Thyroid gland (tissue), 4 donors: ENCODE results near the gene MACF1. TPM values are rescaled to one million over a fixed set of nuclear protein-coding genes. Genes with fewer than 3 reads are reported as not detected.
"Not testable (repeated sequence)": the region's sequence is repeated elsewhere in the genome, so short reads cannot be mapped to it uniquely, and the experiment has no call there.

Experiments used
- DNase-seq, 2 donors: peaks; one replicate each; pipeline ENCODE4 v3.0.0-alpha.2; 2019
- H3K27ac ChIP-seq, 3 donors: fragments of 200-600 bp; sonication (generic); 1 replicate in 2 of 3; 2 replicates in 1 of 3; pipeline ENCODE4 v1.5.1; 2016 to 2019; ENCODE audit warnings: mild to moderate bottlenecking in 1 of 3, moderate library complexity in 1 of 3
- H3K27me3 ChIP-seq: fragments of 200-600 bp; sonication (generic); one replicate; pipeline ENCODE4 v1.5.1; 2019
- H3K36me3 ChIP-seq, 2 donors: fragments of 200-600 bp; sonication (generic); one replicate each; pipeline ENCODE4 v1.5.1; 2016 to 2019
- H3K4me1 ChIP-seq, 2 donors: fragments of 200-600 bp; sonication (generic); one replicate each; pipeline ENCODE4 v1.5.1; 2017 to 2019
- H3K4me3 ChIP-seq, 3 donors: fragments of 200-600 bp; sonication (generic); replicated peaks in 1 of 3; 1 replicate in 2 of 3; 2 replicates in 1 of 3; pipeline ENCODE4 v1.5.1; 2016; ENCODE audit warnings: mild to moderate bottlenecking in 1 of 3
- H3K9me3 ChIP-seq: fragments of 200-600 bp; sonication (generic); one replicate; pipeline ENCODE4 v1.5.1; 2017
- POLR2A ChIP-seq, 2 donors: fragments of 450-650 bp; IDR thresholded peaks; one replicate each; pipeline ENCODE4 v1.6.1; 2017; ENCODE audit warnings: antibody characterized with exemption in 2 of 2, mild to moderate bottlenecking in 2 of 2, moderate library complexity in 1 of 2
- WGBS, 2 donors: methylation state at CpG; one replicate each; pipeline ENCODE4 v1.1.5; 2017; 5-methylcytosine and 5-hydroxymethylcytosine counted together
- intact Hi-C: fragments of 100-400 bp; cut with DNase I; formaldehyde crosslinking; loops from one replicate; pipeline ENCODE4 v1.15.1; 2023
- total RNA-seq, 4 donors: library from RNA; depleted of rRNA; stranded (reverse); fragments of >200 nt; gene quantifications; one replicate each; pipeline ENCODE4 v1.2.3, GENCODE V29; 2016
- TF ChIP-seq, protein P1 (sequence below), 6 experiments: fragments of 200-600 bp in 3 of 6; fragments of 450-650 bp in 3 of 6; sonication (generic) in 3 of 6; IDR thresholded peaks; one replicate each; pipeline ENCODE4 v1.5.1; 2016 to 2019; ENCODE audit warnings: antibody characterized with exemption in 6 of 6, mild to moderate bottlenecking in 2 of 6, inconsistent platforms in 1 of 6, moderate library complexity in 1 of 6

MACF1 gene
- total RNA-seq, 4 donors from 2014 or later: 308 to 834 (median 427) TPM

DNA sequence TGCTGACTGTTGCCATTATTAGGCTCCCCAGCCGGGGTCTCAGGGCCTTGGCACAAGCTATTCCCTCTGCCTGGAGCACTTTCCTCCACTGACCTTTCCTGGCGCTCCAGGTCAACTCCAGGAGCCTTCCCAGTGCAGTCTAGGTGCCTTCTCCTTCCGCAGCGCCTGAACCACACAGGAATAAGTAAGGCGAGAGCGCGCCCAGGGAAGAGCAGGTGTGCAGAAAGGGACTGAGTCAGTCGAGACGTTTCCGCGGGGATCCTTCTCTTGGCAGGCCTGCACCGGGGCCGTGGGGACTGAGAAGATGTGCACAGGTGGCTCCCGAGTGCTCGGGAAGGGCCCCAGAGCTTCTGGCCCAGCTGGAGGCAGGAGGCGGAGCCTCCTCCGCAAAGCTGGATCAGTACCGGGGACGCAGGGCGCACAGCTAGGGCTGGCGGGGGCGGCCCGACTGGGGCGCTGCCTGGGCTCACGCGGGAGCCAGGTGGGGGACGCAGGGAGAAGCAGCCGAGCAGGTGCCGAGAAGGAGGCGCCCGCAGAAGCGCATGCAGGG, 286.2 kb downstream of the MACF1 start:
- peaks cover 0 to 4% of the 10 kb centered on the region in 2 donors for H3K36me3 ChIP-seq
- TF ChIP-seq POLR2A (IDR thresholded peaks at IDR 0.05): no peak
- TF ChIP-seq, protein P1, sequence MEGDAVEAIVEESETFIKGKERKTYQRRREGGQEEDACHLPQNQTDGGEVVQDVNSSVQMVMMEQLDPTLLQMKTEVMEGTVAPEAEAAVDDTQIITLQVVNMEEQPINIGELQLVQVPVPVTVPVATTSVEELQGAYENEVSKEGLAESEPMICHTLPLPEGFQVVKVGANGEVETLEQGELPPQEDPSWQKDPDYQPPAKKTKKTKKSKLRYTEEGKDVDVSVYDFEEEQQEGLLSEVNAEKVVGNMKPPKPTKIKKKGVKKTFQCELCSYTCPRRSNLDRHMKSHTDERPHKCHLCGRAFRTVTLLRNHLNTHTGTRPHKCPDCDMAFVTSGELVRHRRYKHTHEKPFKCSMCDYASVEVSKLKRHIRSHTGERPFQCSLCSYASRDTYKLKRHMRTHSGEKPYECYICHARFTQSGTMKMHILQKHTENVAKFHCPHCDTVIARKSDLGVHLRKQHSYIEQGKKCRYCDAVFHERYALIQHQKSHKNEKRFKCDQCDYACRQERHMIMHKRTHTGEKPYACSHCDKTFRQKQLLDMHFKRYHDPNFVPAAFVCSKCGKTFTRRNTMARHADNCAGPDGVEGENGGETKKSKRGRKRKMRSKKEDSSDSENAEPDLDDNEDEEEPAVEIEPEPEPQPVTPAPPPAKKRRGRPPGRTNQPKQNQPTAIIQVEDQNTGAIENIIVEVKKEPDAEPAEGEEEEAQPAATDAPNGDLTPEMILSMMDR (IDR thresholded peaks at IDR 0.05): no peak
- H3K9me3 ChIP-seq: no peaks in the 10 kb centered on the region
- peak overlapping the region in 2 of 3 donors; percentile 25 to 37 for H3K4me3 ChIP-seq
- WGBS, 2 donors: 22 to 38% methylated on average over 1 to 23 of the region's 32 CpGs
- H3K4me1 ChIP-seq: peaks cover 7 to 33% of the 10 kb centered on the region in 2 donors
- intact Hi-C loops: no loop called here
- H3K27me3 ChIP-seq: no peaks in the 10 kb centered on the region
- H3K27ac ChIP-seq: peak overlapping the region; percentile 2 to 76 (median 51)
- peak; percentile 62 to 65 for DNase-seq

DNA sequence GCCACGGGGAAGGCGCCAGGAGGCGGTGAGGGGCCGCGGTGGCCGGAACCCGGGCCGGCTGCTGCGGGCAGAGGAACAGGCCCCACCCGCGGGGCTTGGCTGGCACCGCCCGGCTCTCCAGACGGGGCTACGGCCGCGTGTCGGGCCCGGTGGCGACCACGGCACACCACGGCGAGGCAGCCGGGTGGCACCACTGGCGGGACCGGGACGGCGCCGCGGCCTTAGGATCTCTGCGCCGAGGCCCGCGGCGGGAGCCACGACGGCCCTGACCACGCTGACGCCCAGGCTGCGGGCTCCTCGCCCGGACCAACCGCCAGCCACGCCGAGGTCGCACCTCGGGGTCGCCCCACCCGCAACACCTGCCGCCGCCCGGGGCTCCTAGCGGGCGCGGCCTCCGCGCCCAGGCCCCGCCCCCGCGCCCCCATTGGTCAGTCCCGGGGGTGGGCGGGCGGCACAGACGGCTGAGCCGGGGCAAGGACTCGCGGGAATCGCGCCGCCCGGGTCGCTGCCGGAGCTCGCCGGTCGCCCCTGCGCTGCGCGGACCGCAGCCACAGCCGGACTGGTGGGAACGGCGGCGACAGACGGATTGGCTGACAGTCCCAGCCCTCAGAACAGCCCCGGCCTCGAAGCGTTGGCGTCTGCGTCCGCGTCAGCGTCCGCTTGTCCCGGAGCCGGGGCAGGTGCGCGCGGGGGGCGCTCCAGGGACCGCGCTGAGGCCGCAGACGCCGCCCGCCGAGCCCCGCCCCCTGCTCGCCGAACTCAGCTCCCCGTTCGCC, 286.8 kb downstream of the MACF1 start, which contains the start of gene BMP8A:
TSS of gene BMP8A (plus strand) at position 491 of the 776 bp plus-strand sequence. CDS start 356 bp downstream, outside the sequence.
- H3K36me3 ChIP-seq: peaks cover 0 to 4% of the 10 kb centered on the region in 2 donors
- H3K4me3 ChIP-seq: peak within 1 kb of the TSS; percentile 6 to 37 (median 25)
- DNase-seq: peak; percentile 86 to 88
- TF ChIP-seq, protein P1 (IDR thresholded peaks at IDR 0.05): no peak
- peak in 1 of 2 donors; percentile 87 for TF ChIP-seq POLR2A (IDR thresholded peaks at IDR 0.05)
- WGBS, 2 donors: no CpG with 5 or more reads among the region's 112 CpGs
- intact Hi-C loops: no loop called here
- H3K27ac ChIP-seq: peak within 1 kb of the TSS; percentile 2 to 76 (median 51)
- H3K9me3 ChIP-seq: no peaks in the 10 kb centered on the region
- H3K4me1 ChIP-seq: peaks cover under 1 to 27% of the 10 kb centered on the region in 2 donors
- no peaks in the 10 kb centered on the region for H3K27me3 ChIP-seq

DNA sequence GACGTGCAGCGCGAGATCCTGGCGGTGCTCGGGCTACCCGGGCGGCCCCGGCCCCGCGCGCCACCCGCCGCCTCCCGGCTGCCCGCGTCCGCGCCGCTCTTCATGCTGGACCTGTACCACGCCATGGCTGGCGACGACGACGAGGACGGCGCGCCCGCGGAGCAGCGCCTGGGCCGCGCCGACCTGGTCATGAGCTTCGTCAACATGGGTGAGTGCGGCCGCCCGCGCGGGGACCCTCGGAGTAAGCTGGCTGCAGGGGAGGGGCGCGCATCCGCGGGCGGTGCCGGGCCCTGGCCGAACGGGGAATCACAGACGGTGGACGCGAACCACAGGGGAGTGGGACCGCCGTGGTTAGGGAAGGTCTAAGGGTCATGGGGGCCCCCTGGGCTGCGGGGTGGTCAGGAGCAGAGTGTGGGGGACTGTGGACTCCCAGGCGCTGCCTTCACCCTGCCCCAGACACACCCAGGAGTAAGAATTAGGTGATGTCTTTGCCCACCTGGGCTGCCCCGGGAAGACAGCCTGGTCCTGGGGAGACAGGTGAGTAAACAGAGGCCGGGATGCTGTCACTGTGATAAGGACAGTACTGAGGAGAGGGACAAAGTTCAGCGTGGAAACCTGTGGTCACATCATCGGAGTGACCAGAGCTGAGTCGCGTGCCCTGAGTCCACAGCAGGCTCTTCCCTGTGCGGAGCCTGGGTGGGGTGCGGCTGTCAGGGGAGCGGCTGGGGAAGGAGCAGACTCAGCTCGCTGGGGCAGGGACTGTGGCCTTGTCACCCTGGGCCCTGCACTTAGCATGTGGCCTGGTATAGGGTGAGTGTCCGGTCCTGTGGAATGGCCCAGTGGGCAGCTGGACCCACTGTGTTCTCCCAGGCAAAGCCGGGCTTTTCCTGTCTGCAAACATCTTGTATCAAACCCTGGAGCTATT, 287.9 kb downstream of the MACF1 start:
- H3K27ac ChIP-seq: peak overlapping the region in 2 of 3 donors; percentile 15 to 50
- H3K27me3 ChIP-seq, intact Hi-C loops, DNase-seq, H3K9me3 ChIP-seq, H3K36me3 ChIP-seq: not testable (repeated sequence)
- peak overlapping the region in 2 of 3 donors; percentile 13 to 37 for H3K4me3 ChIP-seq
- WGBS, 2 donors: 42 to 53% methylated on average over 17 to 24 of the region's 67 CpGs
- peaks cover 0 to 26% of the 10 kb centered on the region in 2 donors for H3K4me1 ChIP-seq

DNA sequence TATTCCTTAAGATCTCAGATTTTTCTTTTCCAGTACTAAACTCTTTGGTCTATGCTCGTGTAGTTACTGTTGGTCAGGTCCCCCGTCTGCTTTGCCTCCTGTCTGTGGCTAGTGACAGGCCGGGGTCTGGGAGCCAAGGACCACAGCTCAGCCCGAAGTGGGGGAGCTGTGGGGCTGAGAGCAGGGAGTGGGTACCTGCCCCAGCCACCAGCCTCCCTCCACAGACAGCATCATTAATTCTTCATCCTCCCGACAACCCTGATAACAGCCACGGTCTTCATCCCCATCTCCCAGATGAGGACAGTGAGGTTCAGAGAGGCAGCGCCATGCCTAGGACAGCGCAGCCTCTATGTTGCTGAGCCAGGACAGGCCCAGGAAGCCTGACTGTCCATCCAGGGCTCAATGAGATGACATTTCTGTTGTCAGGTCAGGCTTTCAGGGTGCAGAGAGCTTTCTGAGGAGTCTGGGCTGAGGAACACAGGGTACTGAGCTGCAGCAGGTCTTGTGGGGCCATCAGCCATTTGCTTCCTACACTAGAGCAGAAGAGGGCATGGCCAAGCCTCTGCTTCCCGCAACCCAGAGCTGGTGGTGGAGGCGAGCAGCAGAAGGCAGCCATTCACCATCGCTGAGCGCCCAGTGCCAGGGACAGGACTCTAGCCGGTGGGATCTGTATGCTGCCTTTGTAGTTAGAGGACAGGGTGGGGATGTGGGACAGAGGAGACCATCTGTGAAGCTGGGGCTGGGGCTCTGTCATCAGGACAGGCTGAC, 288.7 kb downstream of the MACF1 start:
- Histone ChIP-seq H3K4me3 (peak overlapping the region in 1 of 3 donors; percentile 37), H3K27ac (peak overlapping the region in 2 of 3 donors; percentile 15 to 50), H3K4me1 (peaks cover 0 to 26% of the 10 kb centered on the region in 2 donors)
- intact Hi-C loops, H3K27me3 ChIP-seq, H3K9me3 ChIP-seq, DNase-seq, H3K36me3 ChIP-seq: not testable (repeated sequence)
- 86 to 94% methylated on average over 13 of the region's 13 CpGs for WGBS, 2 donors

DNA sequence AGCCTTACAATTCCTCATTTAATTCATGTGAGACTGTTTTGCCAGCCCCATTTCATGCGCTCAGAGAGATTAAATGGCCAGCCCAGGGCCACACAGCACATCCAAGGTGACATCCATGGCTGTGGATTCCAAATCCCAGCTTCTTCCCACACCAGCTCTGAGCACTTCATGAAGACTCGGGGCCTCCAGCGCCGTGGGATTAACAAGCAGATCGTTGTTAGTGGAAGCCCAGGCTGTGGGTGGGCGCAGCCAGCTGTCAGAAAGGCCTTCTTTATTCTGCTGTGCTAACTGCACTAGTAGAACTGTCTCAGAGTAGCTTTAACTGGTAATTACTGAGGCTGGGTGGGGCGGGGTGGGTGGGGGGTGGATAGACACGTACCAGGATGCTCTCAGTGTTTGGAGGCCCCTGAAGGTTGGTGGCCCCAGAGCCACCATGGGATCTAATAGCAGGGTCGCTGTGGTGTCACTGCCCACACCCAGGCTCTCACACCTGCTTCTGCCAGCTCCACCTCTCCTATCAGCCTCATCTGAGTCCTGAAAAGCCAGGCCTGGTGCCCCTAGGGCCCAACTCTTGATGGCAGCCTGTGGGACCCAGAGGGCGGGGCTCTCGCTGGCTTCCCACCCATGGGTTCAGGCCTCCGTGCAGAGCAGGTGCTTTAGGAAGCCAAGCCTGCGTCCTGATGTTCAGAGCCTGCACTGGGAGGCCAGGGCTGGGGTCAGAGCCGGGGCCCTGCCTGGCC, 290.3 kb downstream of the MACF1 start:
- Histone ChIP-seq H3K27ac (no peak overlapping the region), H3K9me3 (no peaks in the 10 kb centered on the region), H3K4me3 (no peak overlapping the region), H3K27me3 (no peaks in the 10 kb centered on the region), H3K36me3 (no peaks in the 10 kb centered on the region), H3K4me1 (peaks cover 0 to 25% of the 10 kb centered on the region in 2 donors)
- intact Hi-C loops: no loop called here
- DNase-seq: no peak
- WGBS, 2 donors: 93 to 98% methylated on average over 8 to 10 of the region's 14 CpGs
- no peak for TF ChIP-seq POLR2A (IDR thresholded peaks at IDR 0.05)
- TF ChIP-seq, protein P1 (IDR thresholded peaks at IDR 0.05): no peak

DNA sequence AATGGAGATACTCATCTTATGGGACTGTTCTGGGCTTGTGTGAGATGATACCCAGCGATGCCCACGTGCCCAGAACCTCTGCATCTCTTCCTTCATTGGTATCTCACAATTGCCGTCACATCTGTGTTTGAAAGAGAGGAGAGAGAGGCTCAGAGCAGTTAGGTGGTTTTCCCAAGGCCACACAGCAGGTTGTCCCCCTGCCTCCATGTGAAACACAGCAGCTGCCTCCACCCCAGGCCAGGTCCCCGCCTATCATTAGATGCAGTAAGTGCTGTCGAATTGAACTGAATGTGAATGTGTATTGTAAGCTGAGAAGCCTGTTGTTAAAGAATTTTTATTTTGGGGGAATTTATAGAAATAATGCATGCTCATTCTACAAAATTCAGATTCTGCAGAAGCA, 292.0 kb downstream of the MACF1 start:
- H3K27me3 ChIP-seq, H3K36me3 ChIP-seq, H3K4me3 ChIP-seq, intact Hi-C loops, DNase-seq, H3K27ac ChIP-seq, H3K9me3 ChIP-seq: not testable (repeated sequence)
- 95 to 99% methylated on average over 5 of the region's 5 CpGs for WGBS, 2 donors
- H3K4me1 ChIP-seq: peaks cover 0 to 15% of the 10 kb centered on the region in 2 donors
